Right ventricle myocardium inferior (tissue), 1 donor: ENCODE results near the gene SEC22A. TPM values are rescaled to one million over a fixed set of nuclear protein-coding genes. Genes with fewer than 3 reads are reported as not detected.
A peak's percentile ranks its signal among the peaks of the same experiment; 100 is the strongest.

Experiments used
- ATAC-seq: fragments of 200-7000 bp; cut with Tn5 transposase; one replicate; pipeline ENCODE4 v1.9.1; 2020; ENCODE audit warnings: mild to moderate bottlenecking, moderate library complexity
- DNase-seq: peaks from one replicate; pipeline ENCODE4 v3.0.0; 2021; ENCODE audit errors: missing footprints
- intact Hi-C: fragments of 100-400 bp; cut with DNase I; formaldehyde crosslinking; loops from one replicate; pipeline ENCODE4 v1.11.0; 2022
- long read RNA-seq: library from polyadenylated mRNA; unstranded; transcript quantifications from one replicate; pipeline ENCODE4 v2.0.0, GENCODE V29; 2021
- total RNA-seq: library from RNA; stranded (reverse); fragmentation: NEBNext Ultra II Directional; extraction: Animal tissue kit (Norgen Biotek cat#: 25700); gene quantifications from one replicate; pipeline ENCODE4 v1.2.1, GENCODE V29; 2021
- donor health status: DM: no; HTN: yes; CAD: no; lungs with severe emphysema.

Gene SEC22A
- total RNA-seq: 14.6 TPM
- long read RNA-seq, transcript SEC22A-210 (7 exons, 972 nt): major isoform, 7 of 8 reads
- long read RNA-seq, partial matches to known transcripts: 0 of 8 reads
- long read RNA-seq, other reads (novel, unspliced or antisense): 1 of 8 reads

GRCh38 chr3:123201557-123202427, at the start of gene SEC22A:
Gene SEC22A (plus strand): TSS chr3:123201943. CDS start chr3:123209218, 7,275 bp downstream.
- ATAC-seq: peak; percentile 100
- DNase-seq: peak; percentile 95
- intact Hi-C loops: loop anchor here (10.0 kb wide), 1 partner anchor 107 kb away; no protein-coding TSS in a partner anchor

GRCh38 chr3:123152687-123153086, 49.1 kb upstream of the SEC22A start:
- DNase-seq: no peak
- intact Hi-C loops: no loop called here
- ATAC-seq: peak; percentile 37

GRCh38 chr3:123153125-123154019, 48.4 kb upstream of the SEC22A start:
- DNase-seq (no peak), ATAC-seq (no peak)
- intact Hi-C loops: no loop called here

GRCh38 chr3:123154020-123154985, 47.4 kb upstream of the SEC22A start:
- ATAC-seq: peak; percentile 32
- intact Hi-C loops: no loop called here

GRCh38 chr3:123155471-123156011, 46.2 kb upstream of the SEC22A start:
- intact Hi-C loops: no loop called here
- ATAC-seq (peak; percentile 14), DNase-seq (no peak)

More at GRCh38 chr3:123154020-123154985, 47.4 kb upstream of the SEC22A start:
- DNase-seq: no peak

- intact Hi-C loops: no loop called here
- no peak for DNase-seq
- no peak for ATAC-seq
Measured at GRCh38 chr3:123156276-123156995, 45.3 kb upstream of the SEC22A start.

- ATAC-seq (no peak), DNase-seq (no peak)
- intact Hi-C loops: no loop called here
Measured at GRCh38 chr3:123157209-123157597, 44.5 kb upstream of the SEC22A start.

- DNase-seq: no peak
- no peak for ATAC-seq
- intact Hi-C loops: no loop called here
Measured at GRCh38 chr3:123157598-123158287, 44.0 kb upstream of the SEC22A start.

- intact Hi-C loops: no loop called here
- no peak for DNase-seq
- no peak for ATAC-seq
Measured at GRCh38 chr3:123158330-123158729, 43.4 kb upstream of the SEC22A start.

GRCh38 chr3:123158899-123159390, 42.8 kb upstream of the SEC22A start:
- intact Hi-C loops: no loop called here
- no peak for DNase-seq
- ATAC-seq: no peak

GRCh38 chr3:123159926-123160635, 41.7 kb upstream of the SEC22A start:
- DNase-seq: no peak
- no peak for ATAC-seq
- intact Hi-C loops: no loop called here

GRCh38 chr3:123161167-123161566, 40.6 kb upstream of the SEC22A start:
- DNase-seq (no peak), ATAC-seq (no peak)
- intact Hi-C loops: no loop called here

GRCh38 chr3:123163141-123163540, 38.6 kb upstream of the SEC22A start:
- DNase-seq (no peak), ATAC-seq (no peak)
- intact Hi-C loops: no loop called here

- ATAC-seq (no peak), DNase-seq (no peak)
- intact Hi-C loops: no loop called here
Measured at GRCh38 chr3:123165163-123165562, 36.6 kb upstream of the SEC22A start.

- intact Hi-C loops: no loop called here
- DNase-seq: no peak
- ATAC-seq: no peak
Measured at GRCh38 chr3:123167686-123168085, 34.1 kb upstream of the SEC22A start.

GRCh38 chr3:123168122-123168521, 33.6 kb upstream of the SEC22A start:
- ATAC-seq (no peak), DNase-seq (no peak)
- intact Hi-C loops: no loop called here
